H9 (cell line): ENCODE results near the gene TMEM95. TPM values are rescaled to one million over a fixed set of nuclear protein-coding genes. Genes with fewer than 3 reads are reported as not detected.
A peak's percentile ranks its signal among the peaks of the same experiment; 100 is the strongest.

Experiments used
- DNase-seq: peaks from one replicate; pipeline ENCODE4 v3.0.0-alpha.2; 2017
- H2AFZ ChIP-seq: one replicate; pipeline ENCODE4 v1.6.1; 2013; ENCODE audit warnings: mild to moderate bottlenecking, low read length, control low read depth, moderate library complexity
- H2AK5ac ChIP-seq: 2 replicates; pipeline ENCODE4 v1.6.1; 2013; ENCODE audit warnings: low read length, control low read depth, mixed read lengths; ENCODE audit not compliant: insufficient read length
- H2BK120ac ChIP-seq: one replicate; pipeline ENCODE4 v1.6.1; 2013; ENCODE audit warnings: low read depth, mild to moderate bottlenecking, low read length, control low read depth, inconsistent platforms; ENCODE audit not compliant: poor library complexity, severe bottlenecking
- H2BK12ac ChIP-seq: 2 replicates; pipeline ENCODE4 v1.6.1; 2013; ENCODE audit warnings: low read length, control low read depth, mixed read lengths, low read depth; ENCODE audit not compliant: insufficient read length
- H2BK15ac ChIP-seq: 2 replicates; pipeline ENCODE4 v1.6.1; 2013; ENCODE audit warnings: low read depth, low read length, control low read depth
- H2BK20ac ChIP-seq: one replicate; pipeline ENCODE4 v1.6.1; 2013; ENCODE audit warnings: low read depth, mild to moderate bottlenecking, low read length, control low read depth, inconsistent platforms; ENCODE audit not compliant: poor library complexity, severe bottlenecking
- H2BK5ac ChIP-seq: 2 replicates; pipeline ENCODE4 v1.6.1; 2013; ENCODE audit warnings: low read length, control low read depth, mixed read lengths; ENCODE audit not compliant: insufficient read length
- H3K14ac ChIP-seq: 2 replicates; pipeline ENCODE4 v1.6.1; 2013; ENCODE audit warnings: low read length, control low read depth; ENCODE audit not compliant: insufficient read depth
- H3K18ac ChIP-seq: 2 replicates; pipeline ENCODE4 v1.6.1; 2013; ENCODE audit warnings: low read depth, mild to moderate bottlenecking, mixed read lengths, low read length, control low read depth; ENCODE audit not compliant: insufficient read length
- H3K23ac ChIP-seq: 2 replicates; pipeline ENCODE4 v1.6.1; 2013; ENCODE audit warnings: low read length, control low read depth, mixed read lengths, low read depth; ENCODE audit not compliant: insufficient read length
- H3K23me2 ChIP-seq: 2 replicates; pipeline ENCODE4 v1.6.1; 2013; ENCODE audit warnings: low read depth, mild to moderate bottlenecking, mixed read lengths, low read length, control low read depth; ENCODE audit not compliant: insufficient read length, poor library complexity, severe bottlenecking
- H3K27ac ChIP-seq: 2 replicates; pipeline ENCODE4 v1.5.1; 2013; ENCODE audit warnings: low read length, control low read depth, mixed read lengths, low read depth; ENCODE audit not compliant: insufficient read length
- H3K27me3 ChIP-seq: 2 replicates; pipeline ENCODE4 v1.6.1; 2013; ENCODE audit warnings: low read length, control low read depth, inconsistent platforms; ENCODE audit not compliant: insufficient read depth
- H3K4ac ChIP-seq: 2 replicates; pipeline ENCODE4 v1.6.1; 2013; ENCODE audit warnings: low read depth, mild to moderate bottlenecking, control low read depth, inconsistent platforms, low read length, moderate library complexity
- H3K4me1 ChIP-seq: 2 replicates; pipeline ENCODE4 v1.6.1; 2013; ENCODE audit warnings: low read length, control low read depth, inconsistent platforms; ENCODE audit not compliant: insufficient read depth
- H3K4me2 ChIP-seq: 2 replicates; pipeline ENCODE4 v1.6.1; 2013; ENCODE audit warnings: low read length, control low read depth, mixed read lengths; ENCODE audit not compliant: insufficient read length, insufficient read depth
- H3K56ac ChIP-seq: 2 replicates; pipeline ENCODE4 v1.6.1; 2013; ENCODE audit warnings: low read depth, mild to moderate bottlenecking, mixed read lengths, low read length, control low read depth; ENCODE audit not compliant: insufficient read length
- H3K79me1 ChIP-seq: 2 replicates; pipeline ENCODE4 v1.6.1; 2013; ENCODE audit warnings: low read depth, mild to moderate bottlenecking, moderate library complexity, low read length, control low read depth, inconsistent platforms; ENCODE audit not compliant: insufficient read depth, poor library complexity, severe bottlenecking
- H3K79me2 ChIP-seq: 2 replicates; pipeline ENCODE4 v1.6.1; 2013; ENCODE audit warnings: low read length, control low read depth, inconsistent platforms; ENCODE audit not compliant: insufficient read depth
- H3K9ac ChIP-seq: 2 replicates; pipeline ENCODE4 v1.6.1; 2013; ENCODE audit warnings: low read length, control low read depth, mixed read lengths; ENCODE audit not compliant: insufficient read length; ENCODE audit errors: extremely low read depth
- H3K9me3 ChIP-seq: one replicate; pipeline ENCODE4 v1.6.1; 2013; ENCODE audit warnings: low read depth, low read length, inconsistent platforms; ENCODE audit not compliant: control insufficient read depth
- H3T11ph ChIP-seq: one replicate; pipeline ENCODE4 v1.6.1; 2013; ENCODE audit warnings: mild to moderate bottlenecking, low read length, control low read depth, inconsistent platforms
- H4K20me1 ChIP-seq: one replicate; pipeline ENCODE4 v1.6.1; 2013; ENCODE audit not compliant: control insufficient read depth, insufficient read length, insufficient read depth
- H4K5ac ChIP-seq: 2 replicates; pipeline ENCODE4 v1.6.1; 2013; ENCODE audit warnings: low read depth, mild to moderate bottlenecking, mixed read lengths, low read length, control low read depth; ENCODE audit not compliant: insufficient read length
- H4K8ac ChIP-seq: replicated peaks from 2 replicates; pipeline ENCODE4 v1.6.1; 2013; ENCODE audit warnings: low read length, control low read depth, mixed read lengths, low read depth; ENCODE audit not compliant: insufficient read length
- H4K91ac ChIP-seq: 2 replicates; pipeline ENCODE4 v1.6.1; 2013; ENCODE audit warnings: low read depth, mild to moderate bottlenecking, moderate library complexity, mixed read lengths, low read length, control low read depth; ENCODE audit not compliant: insufficient read length
- H3K27ac Mint-ChIP-seq, 3 experiments: 2 replicates in 2 of 3; 3 replicates in 1 of 3; pipeline ENCODE4 v1.8.0; 2020 to 2021; ENCODE audit warnings: mixed read lengths in 3 of 3, mild to moderate bottlenecking in 1 of 3, moderate library complexity in 1 of 3
- H3K27me3 Mint-ChIP-seq: 2 replicates; pipeline ENCODE4 v1.8.0; 2021; ENCODE audit warnings: low read depth, mild to moderate bottlenecking, moderate library complexity, mixed read lengths
- H3K36me3 Mint-ChIP-seq, 3 experiments: 2 replicates in 2 of 3; 3 replicates in 1 of 3; pipeline ENCODE4 v1.8.0; 2020 to 2021; ENCODE audit warnings: low read depth in 3 of 3, mixed read lengths in 3 of 3; ENCODE audit not compliant: insufficient read depth in 1 of 3
- H3K4me1 Mint-ChIP-seq, 2 experiments: 2 replicates each; pipeline ENCODE4 v1.8.0; 2020; ENCODE audit warnings: mixed read lengths in 2 of 2
- H3K4me3 Mint-ChIP-seq, 2 experiments: 2 replicates in 1 of 2; 3 replicates in 1 of 2; pipeline ENCODE4 v1.8.0; 2020 to 2021; ENCODE audit warnings: mild to moderate bottlenecking in 2 of 2, mixed read lengths in 2 of 2, moderate library complexity in 1 of 2
- H3K9me3 Mint-ChIP-seq, 2 experiments: 2 replicates in 1 of 2; 3 replicates in 1 of 2; pipeline ENCODE4 v1.8.0; 2020; ENCODE audit warnings: mild to moderate bottlenecking in 2 of 2, mixed read lengths in 2 of 2, moderate library complexity in 1 of 2
- WGBS: extraction: QIAGEN DNeasy Blood & Tissue Kit; methylation state at CpG from one replicate; pipeline ENCODE4 v1.1.7; 2013; ENCODE audit warnings: missing lambda C conversion rate, low lambda C conversion rate, mixed read lengths; ENCODE audit not compliant: insufficient read length; ENCODE audit errors: extremely low coverage; 5-methylcytosine and 5-hydroxymethylcytosine counted together
- total RNA-seq: library from RNA; stranded (reverse); gene quantifications from 2 replicates; pipeline ENCODE4 v1.2.1, GENCODE V29; 2021
- TF ChIP-seq, protein P1 (sequence below): fragments of 200-600 bp; sonication (generic); conservative IDR thresholded peaks from 3 replicates; pipeline ENCODE4 v1.8.0; 2021; ENCODE audit warnings: antibody characterized with exemption, mild to moderate bottlenecking

The TMEM95 gene
- total RNA-seq, 1 experiment from 2014 or later: not detected

DNA sequence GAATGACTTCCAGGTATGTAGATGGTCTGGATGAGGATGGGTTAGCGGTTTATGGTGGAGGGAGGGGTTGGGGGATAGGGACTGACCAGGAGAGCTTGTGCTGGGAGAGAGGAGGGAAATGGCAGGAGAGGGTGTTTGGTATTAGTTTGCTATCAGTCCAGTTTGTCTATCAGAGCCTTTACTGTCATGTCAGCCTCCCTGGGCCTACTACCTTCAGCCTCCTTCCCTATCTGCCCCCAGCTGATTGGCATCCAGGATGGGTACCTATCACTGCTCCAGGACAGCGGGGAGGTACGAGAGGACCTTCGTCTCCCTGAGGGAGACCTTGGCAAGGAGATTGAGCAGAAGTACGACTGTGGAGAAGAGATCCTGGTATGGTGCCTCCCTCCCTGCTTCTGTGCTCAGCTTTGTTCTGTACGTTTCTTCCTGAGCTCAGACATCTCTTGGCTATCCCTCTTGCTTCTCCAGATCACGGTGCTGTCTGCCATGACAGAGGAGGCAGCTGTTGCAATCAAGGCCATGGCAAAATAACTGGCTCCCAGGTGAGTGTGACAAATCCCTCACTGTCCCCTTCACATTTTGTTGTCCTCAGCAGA, 43.7 kb upstream of the TMEM95 start:
- Histone ChIP-seq H3K4me2 (no peak overlapping the region), H3K27ac (no peak overlapping the region), H4K20me1 (no peaks in the 10 kb centered on the region), H4K91ac (no peak overlapping the region), H3K9me3 (no peaks in the 10 kb centered on the region), H3K4ac (no peak overlapping the region), H3K79me2 (peaks cover 21% of the 10 kb centered on the region), H3K4me1 (peaks cover 2% of the 10 kb centered on the region; the same call in 1 of the 2 replicates), H3K56ac (no peak overlapping the region), H2BK5ac (no peak overlapping the region), H2AK5ac (no peak overlapping the region), H4K5ac (no peak overlapping the region), H3K23me2 (peaks cover 19% of the 10 kb centered on the region), H3K9ac (no peak overlapping the region), H3K79me1 (no peaks in the 10 kb centered on the region), H2BK120ac (no peak overlapping the region), H3T11ph (no peak overlapping the region), H2BK12ac (no peak overlapping the region), H3K27me3 (no peaks in the 10 kb centered on the region), H3K23ac (no peak overlapping the region), H2AFZ (no peak overlapping the region), H2BK15ac (no peak overlapping the region), H3K18ac (no peak overlapping the region), H2BK20ac (no peak overlapping the region), H3K14ac (no peak overlapping the region), H4K8ac (no peak overlapping the region)
- peaks cover 47 to 65% (median 57%) of the 10 kb centered on the region in 3 experiments for H3K36me3 Mint-ChIP-seq
- peaks cover 0 to 3% of the 10 kb centered on the region in 2 experiments; a peak in 1 of 5 replicates for H3K9me3 Mint-ChIP-seq
- H3K27ac Mint-ChIP-seq: peak overlapping the region in 2 of 3 experiments; percentile 52 to 57; a peak in 3 of 7 replicates
- DNase-seq: no peak
- no peak overlapping the region; a peak in 1 of 5 replicates for H3K4me3 Mint-ChIP-seq
- no CpG with 5 or more reads among the region's 7 CpGs for WGBS
- peaks cover 39 to 41% of the 10 kb centered on the region in 2 experiments for H3K4me1 Mint-ChIP-seq
- TF ChIP-seq, protein P1, sequence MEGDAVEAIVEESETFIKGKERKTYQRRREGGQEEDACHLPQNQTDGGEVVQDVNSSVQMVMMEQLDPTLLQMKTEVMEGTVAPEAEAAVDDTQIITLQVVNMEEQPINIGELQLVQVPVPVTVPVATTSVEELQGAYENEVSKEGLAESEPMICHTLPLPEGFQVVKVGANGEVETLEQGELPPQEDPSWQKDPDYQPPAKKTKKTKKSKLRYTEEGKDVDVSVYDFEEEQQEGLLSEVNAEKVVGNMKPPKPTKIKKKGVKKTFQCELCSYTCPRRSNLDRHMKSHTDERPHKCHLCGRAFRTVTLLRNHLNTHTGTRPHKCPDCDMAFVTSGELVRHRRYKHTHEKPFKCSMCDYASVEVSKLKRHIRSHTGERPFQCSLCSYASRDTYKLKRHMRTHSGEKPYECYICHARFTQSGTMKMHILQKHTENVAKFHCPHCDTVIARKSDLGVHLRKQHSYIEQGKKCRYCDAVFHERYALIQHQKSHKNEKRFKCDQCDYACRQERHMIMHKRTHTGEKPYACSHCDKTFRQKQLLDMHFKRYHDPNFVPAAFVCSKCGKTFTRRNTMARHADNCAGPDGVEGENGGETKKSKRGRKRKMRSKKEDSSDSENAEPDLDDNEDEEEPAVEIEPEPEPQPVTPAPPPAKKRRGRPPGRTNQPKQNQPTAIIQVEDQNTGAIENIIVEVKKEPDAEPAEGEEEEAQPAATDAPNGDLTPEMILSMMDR: no peak
- no peaks in the 10 kb centered on the region; the same call in none of the 2 replicates for H3K27me3 Mint-ChIP-seq
